ENCODE results near the gene PRF1. TPM values are rescaled to one million over a fixed set of nuclear protein-coding genes. Genes with fewer than 3 reads are reported as not detected.

Gene PRF1
- total RNA-seq, 4 donors from 2014 or later = 0.87 to 6.6 (median 3.7) TPM

DNA sequence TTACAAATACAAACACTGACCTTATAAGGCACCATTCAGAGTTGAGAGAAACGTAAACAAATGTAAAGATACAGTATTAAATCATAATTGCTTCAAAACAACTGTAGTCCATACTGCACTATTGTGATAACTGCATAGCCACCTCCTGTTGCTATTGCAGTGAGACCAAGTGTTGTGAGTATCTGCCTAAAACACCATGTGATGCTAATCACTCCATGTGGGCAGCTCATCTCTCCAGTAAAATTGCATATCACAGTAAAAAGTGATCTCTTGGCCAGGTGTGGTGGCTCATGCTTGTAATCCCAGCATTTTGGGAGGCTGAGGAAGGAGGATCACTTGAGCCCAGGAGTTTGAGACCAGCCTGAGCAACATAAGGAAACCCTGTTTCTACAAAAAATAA is 26.8 kb upstream of the PRF1 start:
- 81 to 86% methylated on average over 1 of the region's 1 CpG for WGBS, 2 donors
- Histone ChIP-seq H3K27ac (no peak overlapping the region), H3K27me3 (no peaks in the 10 kb centered on the region), H3K4me3 (no peak overlapping the region), H3K4me1 (no peaks in the 10 kb centered on the region), H3K36me3 (no peaks in the 10 kb centered on the region), H3K9me3 (peaks cover 0 to 30% (median 3%) of the 10 kb centered on the region in 4 donors)
- no peak for TF ChIP-seq POLR2A (IDR thresholded peaks at IDR 0.05)
- no peak for TF ChIP-seq EP300 (IDR thresholded peaks at IDR 0.05)
- TF ChIP-seq, protein P1, sequence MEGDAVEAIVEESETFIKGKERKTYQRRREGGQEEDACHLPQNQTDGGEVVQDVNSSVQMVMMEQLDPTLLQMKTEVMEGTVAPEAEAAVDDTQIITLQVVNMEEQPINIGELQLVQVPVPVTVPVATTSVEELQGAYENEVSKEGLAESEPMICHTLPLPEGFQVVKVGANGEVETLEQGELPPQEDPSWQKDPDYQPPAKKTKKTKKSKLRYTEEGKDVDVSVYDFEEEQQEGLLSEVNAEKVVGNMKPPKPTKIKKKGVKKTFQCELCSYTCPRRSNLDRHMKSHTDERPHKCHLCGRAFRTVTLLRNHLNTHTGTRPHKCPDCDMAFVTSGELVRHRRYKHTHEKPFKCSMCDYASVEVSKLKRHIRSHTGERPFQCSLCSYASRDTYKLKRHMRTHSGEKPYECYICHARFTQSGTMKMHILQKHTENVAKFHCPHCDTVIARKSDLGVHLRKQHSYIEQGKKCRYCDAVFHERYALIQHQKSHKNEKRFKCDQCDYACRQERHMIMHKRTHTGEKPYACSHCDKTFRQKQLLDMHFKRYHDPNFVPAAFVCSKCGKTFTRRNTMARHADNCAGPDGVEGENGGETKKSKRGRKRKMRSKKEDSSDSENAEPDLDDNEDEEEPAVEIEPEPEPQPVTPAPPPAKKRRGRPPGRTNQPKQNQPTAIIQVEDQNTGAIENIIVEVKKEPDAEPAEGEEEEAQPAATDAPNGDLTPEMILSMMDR (IDR thresholded peaks at IDR 0.05) = no peak
- no peak for DNase-seq (ENCODE audit: low spot score in 2 of 2)

GRCh38 chr10:70626056-70626455 is 23.5 kb upstream of the PRF1 start:
- no peak for TF ChIP-seq EP300 (IDR thresholded peaks at IDR 0.05)
- TF ChIP-seq POLR2A (IDR thresholded peaks at IDR 0.05) = no peak
- TF ChIP-seq, protein P1 (IDR thresholded peaks at IDR 0.05) = no peak
- no peak for DNase-seq (ENCODE audit: low spot score in 2 of 2)
- Histone ChIP-seq H3K36me3 (no peaks in the 10 kb centered on the region), H3K9me3 (peaks cover 0 to 30% (median 3%) of the 10 kb centered on the region in 4 donors), H3K27ac (no peak overlapping the region), H3K4me3 (no peak overlapping the region), H3K27me3 (no peaks in the 10 kb centered on the region), H3K4me1 (no peaks in the 10 kb centered on the region)

DNA sequence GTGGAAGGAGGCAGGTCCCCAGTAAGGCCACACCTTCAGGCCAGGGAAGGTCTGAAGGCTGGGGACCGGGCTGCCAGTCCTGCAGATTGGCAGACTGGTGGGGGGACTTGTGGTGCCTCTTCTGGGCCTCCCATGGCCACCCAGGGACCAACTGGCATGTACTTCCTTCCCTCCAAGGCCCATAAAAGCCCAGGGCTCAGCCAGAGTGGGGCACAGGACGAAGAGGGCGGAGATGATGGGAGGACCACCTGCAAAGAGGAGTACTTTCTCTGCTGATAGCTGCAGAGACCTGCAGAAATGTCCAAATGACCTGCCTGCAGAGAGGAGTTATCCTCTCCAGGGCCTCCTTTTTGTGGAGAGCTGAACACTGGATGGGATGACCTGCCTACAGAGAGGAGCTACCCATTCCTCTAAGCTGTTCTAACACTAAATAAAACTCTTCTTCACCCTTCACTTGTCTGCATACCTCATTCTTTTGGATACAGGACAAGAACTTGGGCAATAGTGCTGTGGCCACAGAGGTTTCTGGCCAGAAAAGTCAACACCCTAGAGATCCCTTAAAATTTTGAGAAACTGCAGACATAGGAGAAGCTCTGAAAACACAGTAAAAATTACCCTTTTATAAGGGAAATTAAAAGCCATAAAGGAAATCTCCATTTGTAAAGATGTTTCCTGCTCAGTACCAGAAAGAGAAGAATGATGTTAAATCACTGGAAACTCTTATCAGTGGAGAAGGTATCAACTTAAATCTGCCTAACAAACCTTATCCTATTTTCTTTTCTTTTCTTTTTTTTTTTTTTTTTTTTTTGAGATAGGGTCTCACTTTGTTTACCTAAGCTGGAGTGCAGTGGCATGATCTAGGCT is 20.7 kb upstream of the PRF1 start:
- Histone ChIP-seq H3K4me1 (no peaks in the 10 kb centered on the region), H3K27me3 (no peaks in the 10 kb centered on the region), H3K9me3 (peaks cover 0 to 36% (median 7%) of the 10 kb centered on the region in 4 donors), H3K36me3 (no peaks in the 10 kb centered on the region), H3K27ac (no peak overlapping the region), H3K4me3 (no peak overlapping the region)
- WGBS, 2 donors = 88 to 93% methylated on average over 1 to 3 of the region's 3 CpGs
- TF ChIP-seq, protein P1 (IDR thresholded peaks at IDR 0.05) = no peak
- no peak for TF ChIP-seq EP300 (IDR thresholded peaks at IDR 0.05)
- no peak for DNase-seq (ENCODE audit: low spot score in 2 of 2)

- Histone ChIP-seq H3K9me3 (peaks cover 0 to 29% (median 7%) of the 10 kb centered on the region in 4 donors), H3K4me1 (no peaks in the 10 kb centered on the region), H3K4me3 (no peak overlapping the region), H3K27me3 (no peaks in the 10 kb centered on the region), H3K36me3 (no peaks in the 10 kb centered on the region), H3K27ac (no peak overlapping the region)
- no peak for DNase-seq (ENCODE audit: low spot score in 2 of 2)
- WGBS, 2 donors = 79 to 90% methylated on average over 2 to 3 of the region's 3 CpGs
- TF ChIP-seq POLR2A (IDR thresholded peaks at IDR 0.05) (no peak), EP300 (IDR thresholded peaks at IDR 0.05) (no peak)
- TF ChIP-seq, protein P1 (IDR thresholded peaks at IDR 0.05) = no peak
These were observed 20.0 kb upstream of the PRF1 start for GRCh38 chr10:70622541-70622940.

GRCh38 chr10:70621503-70622078 is 19.1 kb upstream of the PRF1 start:
- WGBS, 2 donors = 82 to 89% methylated on average over 4 of the region's 4 CpGs

More at GRCh38 chr10:70621503-70622078, 19.1 kb upstream of the PRF1 start:
- DNase-seq (ENCODE audit: low spot score in 2 of 2) = no peak
- H3K4me1 ChIP-seq = no peaks in the 10 kb centered on the region
- no peak overlapping the region for H3K4me3 ChIP-seq
- H3K9me3 ChIP-seq = peaks cover 0 to 23% (median 7%) of the 10 kb centered on the region in 4 donors
- no peaks in the 10 kb centered on the region for H3K27me3 ChIP-seq
- H3K27ac ChIP-seq = no peak overlapping the region
- TF ChIP-seq, protein P1 (IDR thresholded peaks at IDR 0.05) = no peak
- TF ChIP-seq EP300 (IDR thresholded peaks at IDR 0.05) (no peak), POLR2A (IDR thresholded peaks at IDR 0.05) (no peak)
- H3K36me3 ChIP-seq = no peaks in the 10 kb centered on the region

Measured in tibial nerve (tissue), 4 donors.